ENCODE data around the gene TNPO2. TPM values are rescaled to one million over a fixed set of nuclear protein-coding genes. Genes with fewer than 3 reads are reported as not detected.

Gene TNPO2
- total RNA-seq, 1 donor from 2014 or later = 42.7 TPM

DNA sequence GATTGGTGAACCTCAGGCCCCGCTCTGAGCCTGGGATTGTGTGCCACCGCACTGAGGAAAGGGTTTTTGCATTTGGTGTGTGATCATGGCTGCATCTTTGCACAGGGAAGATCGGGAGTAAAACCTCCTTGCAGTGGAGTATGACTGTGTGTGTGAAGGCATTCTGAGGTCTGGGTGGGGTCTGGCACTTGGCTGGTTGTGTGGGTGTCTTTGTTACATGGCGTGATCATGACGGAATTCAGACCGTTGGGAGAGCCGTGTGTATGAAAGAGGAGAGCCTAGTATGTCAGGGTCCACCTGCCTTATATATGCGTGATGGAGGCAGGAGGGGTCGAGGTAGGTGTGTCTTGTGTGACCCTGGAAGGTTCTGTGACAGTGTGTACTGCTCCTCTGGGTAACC is 27.1 kb upstream of the TNPO2 start:
- DNase-seq (no peak), ATAC-seq (no peak)
- H3K4me3 ChIP-seq = no peak overlapping the region
- TF ChIP-seq, protein P1, sequence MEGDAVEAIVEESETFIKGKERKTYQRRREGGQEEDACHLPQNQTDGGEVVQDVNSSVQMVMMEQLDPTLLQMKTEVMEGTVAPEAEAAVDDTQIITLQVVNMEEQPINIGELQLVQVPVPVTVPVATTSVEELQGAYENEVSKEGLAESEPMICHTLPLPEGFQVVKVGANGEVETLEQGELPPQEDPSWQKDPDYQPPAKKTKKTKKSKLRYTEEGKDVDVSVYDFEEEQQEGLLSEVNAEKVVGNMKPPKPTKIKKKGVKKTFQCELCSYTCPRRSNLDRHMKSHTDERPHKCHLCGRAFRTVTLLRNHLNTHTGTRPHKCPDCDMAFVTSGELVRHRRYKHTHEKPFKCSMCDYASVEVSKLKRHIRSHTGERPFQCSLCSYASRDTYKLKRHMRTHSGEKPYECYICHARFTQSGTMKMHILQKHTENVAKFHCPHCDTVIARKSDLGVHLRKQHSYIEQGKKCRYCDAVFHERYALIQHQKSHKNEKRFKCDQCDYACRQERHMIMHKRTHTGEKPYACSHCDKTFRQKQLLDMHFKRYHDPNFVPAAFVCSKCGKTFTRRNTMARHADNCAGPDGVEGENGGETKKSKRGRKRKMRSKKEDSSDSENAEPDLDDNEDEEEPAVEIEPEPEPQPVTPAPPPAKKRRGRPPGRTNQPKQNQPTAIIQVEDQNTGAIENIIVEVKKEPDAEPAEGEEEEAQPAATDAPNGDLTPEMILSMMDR (IDR thresholded peaks at IDR 0.05) = no peak
- peaks cover 6% of the 10 kb centered on the region for H3K4me1 ChIP-seq
- H3K27me3 ChIP-seq (ENCODE audit: low read depth) = peaks cover 21% of the 10 kb centered on the region
- H3K27ac ChIP-seq = no peak overlapping the region
- H3K9me3 ChIP-seq = peaks cover 4% of the 10 kb centered on the region
- H3K36me3 ChIP-seq = peaks cover 23% of the 10 kb centered on the region
- intact Hi-C loops (cut with DNase I) = no loop called here

DNA sequence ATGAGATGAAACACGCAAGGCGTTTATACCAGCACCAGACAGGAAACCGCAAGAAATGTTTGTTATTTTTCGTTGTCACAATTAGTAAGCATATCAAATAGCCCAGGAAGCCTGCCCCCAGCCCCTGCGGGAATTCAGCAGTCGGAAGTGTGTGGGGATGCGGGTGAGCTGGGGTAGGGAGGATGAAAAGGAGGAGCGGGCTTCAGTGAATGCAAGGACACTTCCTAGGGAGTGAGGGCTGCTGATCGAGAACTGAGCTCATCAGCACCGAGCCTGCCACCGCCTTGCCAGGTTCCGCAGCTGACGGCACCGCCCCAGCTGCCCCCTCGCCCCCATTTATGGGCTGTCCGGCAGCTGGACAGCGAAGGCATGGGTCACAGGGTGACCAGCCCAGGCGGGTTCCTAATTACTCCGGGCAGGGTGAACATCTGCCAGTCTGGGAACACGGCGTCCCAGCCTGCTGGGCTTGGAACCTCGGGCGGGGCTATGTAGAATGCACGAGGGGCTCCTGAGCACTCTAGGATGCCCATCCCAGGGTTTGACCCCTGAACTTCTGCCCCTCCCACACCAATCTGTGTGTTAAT is 26.3 kb upstream of the TNPO2 start:
- Histone ChIP-seq H3K4me3 (no peak overlapping the region), H3K27me3 (ENCODE audit: low read depth) (peaks cover 21% of the 10 kb centered on the region), H3K27ac (no peak overlapping the region), H3K9me3 (peaks cover 4% of the 10 kb centered on the region), H3K4me1 (peaks cover 6% of the 10 kb centered on the region), H3K36me3 (peaks cover 32% of the 10 kb centered on the region)
- TF ChIP-seq, protein P1 (IDR thresholded peaks at IDR 0.05) = no peak
- DNase-seq (no peak), ATAC-seq (no peak)
- intact Hi-C loops (cut with DNase I) = no loop called here

DNA sequence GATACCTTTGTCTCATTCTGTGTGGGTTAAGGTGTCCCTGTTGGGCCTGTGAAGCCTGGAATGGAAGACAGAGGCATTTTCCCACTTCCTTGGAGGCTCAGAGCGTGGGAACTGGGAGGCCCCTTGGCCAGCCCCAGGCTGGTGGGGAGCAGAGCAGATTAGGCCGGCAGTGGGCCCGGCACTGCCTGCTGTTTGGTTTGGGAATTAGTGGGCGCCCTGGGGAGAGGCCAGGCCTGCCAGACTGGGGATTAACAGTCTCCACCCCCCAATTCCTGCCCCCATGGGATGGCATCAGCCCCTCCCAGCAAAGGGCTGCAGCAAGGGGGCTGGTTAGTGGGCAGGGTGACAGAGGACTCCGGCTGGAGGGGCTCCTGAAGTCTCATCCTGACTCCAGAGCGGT is 24.8 kb upstream of the TNPO2 start:
- H3K27me3 ChIP-seq (ENCODE audit: low read depth) = peaks cover 21% of the 10 kb centered on the region
- DNase-seq = no peak
- TF ChIP-seq, protein P1 (IDR thresholded peaks at IDR 0.05) = no peak
- peaks cover 41% of the 10 kb centered on the region for H3K36me3 ChIP-seq
- H3K4me1 ChIP-seq = peaks cover 6% of the 10 kb centered on the region
- no peak overlapping the region for H3K4me3 ChIP-seq
- no peak for ATAC-seq
- intact Hi-C loops (cut with DNase I) = no loop called here
- H3K27ac ChIP-seq = no peak overlapping the region
- H3K9me3 ChIP-seq = peaks cover 4% of the 10 kb centered on the region

DNA sequence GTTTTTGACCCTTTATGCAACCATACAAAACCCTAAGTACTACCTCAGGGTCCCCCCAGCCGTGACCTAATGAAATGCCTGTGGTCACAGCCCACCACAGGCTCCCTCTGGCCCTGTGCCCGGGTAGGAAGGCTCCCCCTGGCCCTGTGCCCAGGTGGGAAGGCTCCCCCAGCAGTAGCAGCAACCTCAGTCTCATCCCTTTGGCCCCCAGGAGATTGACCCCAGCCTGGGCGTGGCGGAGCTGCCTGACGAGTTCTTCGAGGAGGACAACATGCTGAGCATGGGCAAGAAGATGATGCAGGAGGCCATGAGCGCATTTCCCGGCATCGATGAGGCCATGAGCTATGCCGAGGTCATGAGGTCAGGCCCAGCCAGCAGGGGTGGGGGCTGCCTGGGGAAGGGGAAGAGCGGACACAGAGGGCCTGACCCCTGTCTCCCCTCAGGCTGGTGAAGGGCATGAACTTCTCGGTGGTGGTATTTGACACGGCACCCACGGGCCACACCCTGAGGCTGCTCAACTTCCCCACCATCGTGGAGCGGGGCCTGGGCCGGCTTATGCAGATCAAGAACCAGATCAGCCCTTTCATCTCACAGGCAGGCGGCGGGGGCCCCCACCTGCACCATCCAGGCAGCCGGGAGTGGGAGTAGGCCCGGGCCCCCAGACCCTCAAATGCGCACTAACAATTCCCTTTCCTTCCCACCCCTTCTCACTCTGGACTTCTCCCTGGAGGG is 21.6 kb upstream of the TNPO2 start:
- Histone ChIP-seq H3K9me3 (peaks cover 4% of the 10 kb centered on the region), H3K4me1 (peaks cover 6% of the 10 kb centered on the region), H3K27ac (no peak overlapping the region), H3K36me3 (peaks cover 70% of the 10 kb centered on the region), H3K4me3 (no peak overlapping the region), H3K27me3 (ENCODE audit: low read depth) (peaks cover 12% of the 10 kb centered on the region)
- TF ChIP-seq, protein P1 (IDR thresholded peaks at IDR 0.05) = no peak
- DNase-seq (no peak), ATAC-seq (peak in 1 of 2 donors; percentile 12)
- intact Hi-C loops (cut with DNase I) = no loop called here

DNA sequence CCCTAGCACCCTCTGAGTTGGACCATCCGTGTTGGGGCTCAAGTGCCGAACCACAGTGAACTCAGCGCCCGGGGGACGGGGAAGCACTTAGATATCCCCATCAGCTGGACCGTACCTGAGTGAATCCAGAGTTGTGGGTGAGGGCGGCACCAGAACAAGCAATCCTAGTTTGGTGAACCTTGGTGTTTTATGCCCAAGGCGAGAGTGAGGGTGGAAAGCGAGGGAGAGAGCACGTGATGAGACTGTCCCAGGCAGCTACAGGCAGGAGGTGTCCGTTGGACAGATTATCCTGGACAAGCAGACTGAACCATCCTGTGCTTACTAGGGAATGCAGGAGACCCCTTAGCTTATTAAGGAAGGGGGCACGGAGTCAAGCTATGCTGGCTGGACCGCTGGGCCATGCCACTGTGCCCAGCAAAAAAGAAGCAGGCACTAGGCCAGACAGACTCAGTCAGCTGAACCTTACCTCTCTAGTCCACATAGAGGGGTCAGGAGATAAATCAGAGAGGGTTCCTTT is 14.2 kb upstream of the TNPO2 start:
- ATAC-seq = no peak
- peak overlapping the region; percentile 93 for H3K4me3 ChIP-seq
- H3K9me3 ChIP-seq = no peaks in the 10 kb centered on the region
- peak overlapping the region; percentile 97 for H3K27ac ChIP-seq
- peaks cover 31% of the 10 kb centered on the region for H3K4me1 ChIP-seq
- H3K36me3 ChIP-seq = peaks cover 41% of the 10 kb centered on the region
- H3K27me3 ChIP-seq (ENCODE audit: low read depth) = no peaks in the 10 kb centered on the region
- intact Hi-C loops (cut with DNase I) = no loop called here
- DNase-seq = no peak
- TF ChIP-seq, protein P1 (IDR thresholded peaks at IDR 0.05) = no peak

Measured in lower lobe of right lung (tissue), 2 donors.